Measurements from ENCODE around the gene CSMD2.

Gene CSMD2

DNA sequence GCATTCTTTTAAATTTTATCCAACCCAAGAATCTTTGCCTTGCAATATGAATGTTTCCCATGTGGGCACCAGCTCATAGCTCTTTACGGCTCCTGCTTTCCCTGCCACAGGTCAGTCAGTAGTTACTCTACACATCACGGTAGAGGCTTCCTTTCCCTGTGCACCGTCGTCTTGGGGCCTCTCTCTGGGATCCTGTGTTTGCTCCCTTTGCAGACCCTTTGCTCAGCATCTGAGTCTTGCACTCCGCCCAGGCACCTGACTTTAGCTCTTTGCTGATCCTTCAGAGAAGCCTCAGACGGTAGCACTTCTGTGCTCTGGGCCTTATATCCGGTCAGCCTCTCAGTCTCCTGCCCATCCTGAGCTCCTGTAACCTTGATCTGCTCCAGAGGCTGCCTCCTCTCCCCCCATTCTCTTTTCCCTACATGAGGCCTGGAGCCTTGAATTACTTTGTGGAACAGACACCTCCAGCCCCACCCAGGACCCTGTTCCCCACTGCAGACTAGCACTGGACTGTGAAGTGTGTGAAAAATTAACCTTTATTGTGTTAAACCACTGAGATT is 484.7 kb downstream of the CSMD2 start:
- no peak for DNase-seq (ENCODE audit: low spot score)

DNA sequence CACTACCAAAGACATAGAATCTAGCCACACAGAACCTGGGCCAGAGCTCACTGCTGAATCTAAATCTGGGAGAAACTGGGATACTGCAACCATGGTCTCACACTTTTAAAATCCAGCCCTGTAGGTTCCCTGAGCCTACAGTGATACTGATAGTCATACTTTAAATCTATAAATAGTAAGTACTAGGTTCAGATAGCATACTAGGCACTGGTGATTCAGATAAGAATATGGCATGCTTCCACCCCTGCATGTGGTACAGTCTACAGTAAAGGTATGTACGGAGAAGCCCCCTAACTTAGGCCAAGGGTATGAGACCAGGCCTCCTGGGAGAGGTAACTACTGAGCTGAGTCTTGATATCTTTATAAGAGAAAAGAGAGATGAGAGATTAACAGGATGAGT is 494.5 kb downstream of the CSMD2 start:
- no peak for DNase-seq (ENCODE audit: low spot score)

DNA sequence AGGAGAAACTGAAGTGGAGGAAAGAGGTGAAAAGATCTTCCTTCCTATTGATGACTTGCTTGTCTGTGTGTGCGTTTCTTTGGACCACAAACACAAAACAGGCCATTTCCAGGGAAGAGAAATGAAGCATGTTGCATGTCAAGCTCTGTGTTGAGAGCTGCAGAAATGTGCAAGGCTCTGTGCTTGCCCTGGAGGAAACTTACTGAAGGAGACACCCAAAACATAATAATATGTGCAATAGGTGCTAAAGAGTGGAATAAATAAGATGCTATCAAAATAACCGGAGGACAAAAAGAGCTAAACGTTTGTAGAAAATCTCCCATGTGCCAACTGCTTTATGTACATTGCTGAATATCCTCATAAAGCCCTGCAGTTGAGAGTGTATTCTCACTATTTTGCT is 496.3 kb downstream of the CSMD2 start:
- no peak for DNase-seq (ENCODE audit: low spot score)

DNA sequence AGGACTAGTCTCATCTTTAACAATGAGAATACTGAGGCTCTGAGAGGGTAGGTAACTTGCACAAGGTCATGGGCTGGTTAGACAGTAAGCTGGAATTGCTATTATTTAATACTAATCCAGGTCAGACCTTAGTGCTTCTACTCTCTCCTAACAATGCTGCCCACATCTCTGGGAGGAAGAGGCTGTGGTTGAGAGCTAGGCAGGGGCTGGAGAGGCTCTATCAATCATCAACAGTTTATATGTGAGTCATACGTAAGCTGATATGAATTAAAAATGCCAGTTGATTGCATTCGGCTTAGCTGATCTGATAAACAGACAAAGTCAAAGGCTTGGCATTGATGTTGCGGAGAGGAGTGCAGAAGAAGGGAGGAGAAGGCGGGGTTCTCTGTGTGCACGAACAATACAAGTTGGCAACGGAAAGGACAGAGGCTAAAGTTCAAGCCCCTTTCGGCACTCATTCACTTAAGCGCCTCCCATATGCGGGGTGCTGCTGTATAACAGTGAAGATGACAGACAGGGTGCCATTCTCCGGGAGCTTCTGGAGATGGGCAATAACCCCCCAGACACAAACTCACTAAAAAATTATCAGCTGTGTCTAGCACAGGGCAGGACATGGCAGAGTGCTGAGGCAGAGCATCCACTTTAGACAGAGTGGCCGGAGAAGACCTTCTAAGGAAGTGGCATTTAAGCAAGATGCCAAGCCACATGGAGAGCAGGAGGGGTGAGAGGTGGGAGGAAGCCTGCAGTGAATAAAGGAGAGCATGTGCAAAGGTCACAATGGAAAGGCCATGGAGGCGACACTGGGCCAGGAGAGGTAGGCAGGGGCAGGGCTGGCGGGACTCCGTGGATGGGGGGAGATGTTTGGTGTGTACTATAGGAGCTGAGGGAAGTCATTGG is 497.4 kb downstream of the CSMD2 start:
- no peak for DNase-seq (ENCODE audit: low spot score)

DNA sequence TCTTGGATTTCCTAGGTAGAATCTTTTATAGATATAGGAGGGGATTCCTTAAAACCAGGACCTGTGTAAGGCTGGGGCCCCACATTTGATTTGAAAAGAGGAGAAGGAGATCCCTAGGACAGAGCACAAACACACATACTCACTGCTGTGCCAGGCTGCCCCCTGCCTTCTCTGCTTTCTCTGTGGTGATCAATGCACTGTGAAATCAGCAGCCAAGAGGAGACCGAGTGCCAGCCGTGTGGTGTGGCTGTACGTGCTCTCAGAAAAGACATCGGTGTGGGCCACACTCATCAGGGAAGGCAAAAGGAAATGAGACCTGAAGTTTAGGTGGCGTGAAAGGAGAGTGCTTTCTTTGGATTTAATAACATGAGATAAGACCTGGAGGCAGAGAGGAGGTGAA is 498.4 kb downstream of the CSMD2 start:
- no peak for DNase-seq (ENCODE audit: low spot score)

DNA sequence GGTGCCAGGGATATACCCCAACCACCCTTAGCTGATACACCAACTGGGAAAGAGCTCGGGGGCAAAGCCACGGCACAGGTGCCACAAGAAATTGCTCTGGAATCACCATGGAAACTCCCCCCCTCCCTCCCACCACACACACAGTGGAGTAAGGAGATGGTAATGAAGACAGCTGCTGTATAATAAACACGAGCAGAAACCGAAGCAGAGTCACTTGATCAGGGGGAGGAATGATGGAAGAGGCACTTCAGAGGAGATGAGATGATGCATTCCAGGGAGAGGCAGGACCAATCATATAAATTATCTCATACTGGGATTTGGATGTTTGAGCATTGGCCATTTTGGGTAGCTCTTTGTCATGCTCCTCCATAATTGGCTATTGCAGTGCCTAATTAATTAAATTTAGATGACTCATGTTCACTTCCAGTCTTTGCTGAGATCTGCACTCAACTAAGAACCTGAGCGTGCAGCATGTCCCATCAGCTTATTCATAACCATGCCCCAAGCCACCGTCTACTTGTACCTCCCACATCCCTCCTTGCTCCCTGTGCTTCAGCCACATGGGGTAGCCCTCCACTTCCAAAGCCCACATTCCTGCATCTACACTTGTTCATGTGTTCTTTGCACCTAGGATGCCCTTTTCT is 503.1 kb downstream of the CSMD2 start:
- DNase-seq (ENCODE audit: low spot score) = no peak

DNA sequence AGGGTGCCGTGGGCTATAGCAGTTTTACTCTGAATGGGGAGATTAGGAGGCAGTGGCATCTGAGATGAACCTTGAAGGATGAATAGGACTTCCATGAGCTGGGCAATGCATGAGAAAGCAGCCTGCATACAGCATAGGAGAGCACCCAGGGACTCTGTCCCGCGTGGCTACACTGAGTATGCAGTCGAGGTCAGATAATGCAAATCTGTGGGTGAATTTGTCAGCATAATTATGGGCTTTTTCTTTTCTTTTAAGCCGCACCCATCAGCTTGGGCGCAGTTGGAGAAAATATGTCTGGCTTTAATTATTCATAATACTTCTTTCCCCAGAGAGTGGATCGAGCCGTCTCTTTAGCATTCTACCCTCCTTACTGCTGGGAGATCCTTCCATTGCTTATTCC is 504.1 kb downstream of the CSMD2 start:
- DNase-seq (ENCODE audit: low spot score) = no peak

DNA sequence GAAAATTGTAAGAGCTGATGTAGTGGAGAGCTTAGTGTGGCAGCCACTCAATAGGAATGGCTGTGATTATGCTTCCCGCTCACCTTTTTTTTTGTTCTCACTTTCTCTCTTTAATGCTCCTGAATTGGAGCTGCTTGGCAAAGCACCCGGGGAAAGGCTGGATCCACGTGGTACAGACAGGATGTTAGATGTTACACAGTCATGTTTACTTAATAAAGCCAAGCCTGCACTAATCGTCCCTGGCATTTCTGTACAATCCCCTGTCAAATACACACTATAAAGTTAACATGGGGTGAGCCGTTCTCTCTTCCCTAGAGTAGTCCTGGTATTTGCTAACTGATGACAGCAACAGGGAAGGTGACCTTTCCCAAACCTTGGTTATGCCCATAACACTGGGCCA is 504.8 kb downstream of the CSMD2 start:
- no peak for DNase-seq (ENCODE audit: low spot score)

DNA sequence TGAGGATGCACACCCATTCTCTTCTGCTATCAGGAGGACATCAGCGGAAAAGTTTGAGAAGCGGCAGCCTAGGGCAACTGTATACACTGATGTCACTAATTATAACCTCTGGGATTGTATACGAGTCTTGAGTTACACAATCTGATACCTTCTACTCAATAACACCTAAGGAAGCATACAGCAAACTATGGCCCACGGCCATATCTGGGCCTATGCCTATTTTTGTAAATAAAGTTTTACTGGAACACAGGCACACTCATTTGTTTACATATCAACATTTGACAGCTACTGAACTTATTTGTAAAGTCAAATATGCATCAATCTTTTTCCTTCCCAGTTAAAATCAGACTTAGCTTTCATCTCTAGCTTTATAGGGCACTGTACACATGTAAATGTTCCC is 505.4 kb downstream of the CSMD2 start:
- no peak for DNase-seq (ENCODE audit: low spot score)

DNA sequence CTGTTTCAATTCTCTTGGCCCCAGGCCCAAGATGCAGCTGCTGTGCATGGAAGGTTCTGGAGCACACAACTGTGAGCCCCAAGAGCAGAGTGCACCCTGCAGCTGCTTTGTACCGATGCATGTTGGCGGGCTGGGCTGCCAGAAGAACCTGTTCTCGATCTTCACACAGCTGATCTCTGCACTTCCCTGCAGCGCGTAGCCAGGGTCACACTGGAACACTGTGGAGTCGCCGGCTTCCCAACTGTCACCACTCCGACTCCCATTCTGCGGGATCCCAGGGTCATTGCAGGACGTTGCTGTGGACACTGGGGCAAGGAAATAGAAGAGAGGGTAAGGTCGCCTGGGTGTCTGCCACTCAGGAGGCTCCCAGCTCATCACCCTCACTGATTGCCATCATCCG is 507.2 kb downstream of the CSMD2 start:
- no peak for DNase-seq (ENCODE audit: low spot score)

DNA sequence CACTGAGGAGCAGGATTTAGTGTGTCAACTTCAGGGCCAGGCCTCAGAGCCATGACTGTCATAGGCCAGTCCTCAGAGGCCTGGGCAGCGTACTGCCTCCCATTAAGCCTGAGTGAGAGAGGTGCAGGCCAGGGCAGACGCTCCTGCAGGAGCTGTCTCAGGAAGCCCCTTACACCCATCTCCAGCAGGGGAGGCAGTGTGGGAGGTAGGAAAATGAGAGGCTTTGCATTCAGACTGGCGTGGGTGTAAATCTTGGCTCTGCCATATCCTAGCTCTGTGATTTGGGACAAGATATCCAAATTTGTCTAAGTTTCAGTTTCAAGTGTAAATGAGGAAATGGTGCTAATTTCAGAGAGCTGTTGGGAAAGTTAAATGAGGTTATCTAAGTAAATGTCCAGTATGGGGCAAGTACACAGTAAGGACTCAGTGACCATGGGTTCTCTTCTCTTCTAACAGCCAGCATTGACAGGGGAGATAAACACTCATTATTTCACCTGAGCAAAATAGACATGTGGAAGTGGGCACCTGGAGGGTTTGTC is 508.5 kb downstream of the CSMD2 start:
- DNase-seq (ENCODE audit: low spot score) = no peak

DNA sequence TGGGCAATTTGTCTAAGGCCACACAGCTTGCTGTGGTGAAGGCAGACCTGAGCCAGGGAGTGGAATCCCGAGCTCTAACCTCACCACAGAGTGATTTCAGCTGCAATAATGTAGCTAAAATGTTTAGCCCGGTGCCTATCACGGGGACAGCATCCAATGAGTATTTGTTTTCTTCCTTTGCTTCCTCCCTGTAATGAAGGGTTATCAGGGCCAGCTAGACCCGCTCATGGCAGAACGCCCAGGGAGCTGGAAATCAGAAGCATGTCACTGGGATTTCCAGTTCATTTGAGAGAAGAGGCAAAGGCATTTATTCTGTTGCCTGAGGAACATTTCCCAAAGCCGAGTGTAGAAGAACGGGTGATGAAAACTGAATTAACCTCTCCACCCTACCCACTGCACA is 509.5 kb downstream of the CSMD2 start:
- DNase-seq (ENCODE audit: low spot score) = no peak

DNA sequence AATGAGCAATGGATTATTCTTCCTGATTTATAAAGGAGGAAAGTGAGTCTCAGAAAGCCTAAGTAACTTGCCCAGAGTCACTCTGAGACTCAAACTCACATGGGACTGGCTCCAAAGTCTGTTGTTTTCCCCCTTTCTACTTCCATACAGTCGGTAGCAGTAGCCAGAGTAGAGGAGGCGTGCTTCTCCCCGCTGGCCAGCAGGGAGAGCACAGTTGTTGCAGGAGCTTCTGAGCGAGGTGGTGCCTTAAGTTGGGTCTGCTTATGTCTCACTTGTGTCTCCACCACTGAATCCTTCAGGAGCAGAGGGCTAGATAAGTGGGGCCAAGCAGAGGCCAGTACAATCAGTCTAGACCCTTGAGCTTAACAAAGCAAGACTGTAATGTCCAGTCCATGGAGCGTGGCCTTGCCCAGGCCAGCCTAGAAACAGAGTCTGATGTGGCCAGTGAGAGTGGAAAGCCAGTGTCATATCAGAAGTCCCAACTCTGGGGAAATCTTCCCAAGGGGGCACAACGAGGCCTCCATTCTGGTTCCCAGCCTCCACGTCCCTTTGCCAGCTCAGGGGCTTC is 510.7 kb downstream of the CSMD2 start:
- no peak for DNase-seq (ENCODE audit: low spot score)

DNA sequence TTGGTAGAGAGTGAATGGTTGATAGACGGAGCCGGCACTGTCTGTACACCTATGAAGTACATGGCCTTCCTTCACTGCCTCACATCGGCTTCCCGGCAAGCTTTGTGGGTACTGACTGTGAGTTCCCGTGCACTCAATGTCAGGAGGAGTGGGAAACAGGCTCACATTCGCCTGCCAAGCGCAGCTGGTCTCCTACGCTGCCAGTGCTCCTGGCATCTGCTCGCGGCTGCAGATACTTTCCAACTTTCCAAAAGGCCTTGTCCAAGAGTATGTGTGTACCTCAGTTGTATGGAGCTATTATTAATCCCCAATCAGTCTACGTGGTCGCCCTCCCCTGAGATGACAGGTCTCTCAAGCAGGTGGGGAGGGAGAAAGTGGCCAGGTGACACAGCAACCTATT is 511.8 kb downstream of the CSMD2 start:
- DNase-seq (ENCODE audit: low spot score) = no peak

DNA sequence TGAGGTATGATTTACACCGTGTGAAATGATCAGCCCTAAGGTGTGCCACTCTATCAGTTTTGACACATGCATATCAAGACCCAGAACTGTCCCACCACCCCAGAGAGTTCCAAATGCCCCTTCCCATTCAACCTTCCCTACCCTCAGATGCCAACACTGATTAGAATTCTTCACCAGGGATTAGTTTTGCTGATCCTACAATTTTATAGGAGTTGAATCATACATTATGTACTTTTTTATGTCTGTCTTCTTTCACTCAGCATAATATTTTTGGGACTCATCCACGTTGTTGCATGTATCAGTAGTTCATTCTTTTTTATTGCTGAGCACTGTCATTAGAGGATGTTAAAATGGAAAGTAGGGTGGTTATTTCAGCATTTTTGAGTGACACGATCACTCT is 514.3 kb downstream of the CSMD2 start:
- no peak for DNase-seq (ENCODE audit: low spot score)

DNA sequence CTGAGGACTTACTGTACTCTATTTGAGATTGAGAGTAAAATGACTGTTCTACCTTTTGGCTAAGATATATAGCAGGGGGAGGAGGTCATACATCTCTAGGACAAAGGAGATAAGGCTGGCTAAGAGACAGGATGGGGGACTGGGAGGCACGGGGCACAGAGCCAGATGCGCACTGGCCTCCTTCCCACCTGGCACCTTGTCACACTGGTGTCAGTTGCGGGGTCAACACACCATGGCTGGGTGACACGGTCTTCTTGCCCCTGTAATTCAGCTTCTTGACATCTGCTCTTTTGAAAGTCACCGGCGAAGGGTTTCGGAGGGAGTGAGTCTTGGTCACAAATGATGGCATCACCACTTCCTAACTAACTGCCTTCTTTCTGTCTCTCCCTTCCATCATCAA is 515.3 kb downstream of the CSMD2 start:
- no peak for DNase-seq (ENCODE audit: low spot score)

DNA sequence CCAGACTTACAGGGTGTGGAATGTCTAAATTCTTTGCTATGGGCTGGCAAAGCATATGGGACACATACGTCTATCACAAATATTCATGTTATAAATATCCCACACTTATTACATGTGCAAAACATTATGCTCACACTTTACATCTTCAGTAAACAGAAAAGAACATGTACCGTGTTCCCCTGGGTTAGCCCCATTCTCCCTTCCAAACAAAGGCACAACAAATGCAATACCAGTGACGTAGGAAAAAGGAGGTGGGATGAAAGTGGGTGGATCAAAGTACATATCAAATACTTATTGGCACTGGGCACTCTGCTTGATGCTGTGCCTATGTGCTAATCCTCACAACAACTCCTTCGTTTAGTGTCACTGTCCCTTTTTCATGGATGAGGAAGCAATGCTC is 521.8 kb downstream of the CSMD2 start:
- DNase-seq (ENCODE audit: low spot score) = no peak

DNA sequence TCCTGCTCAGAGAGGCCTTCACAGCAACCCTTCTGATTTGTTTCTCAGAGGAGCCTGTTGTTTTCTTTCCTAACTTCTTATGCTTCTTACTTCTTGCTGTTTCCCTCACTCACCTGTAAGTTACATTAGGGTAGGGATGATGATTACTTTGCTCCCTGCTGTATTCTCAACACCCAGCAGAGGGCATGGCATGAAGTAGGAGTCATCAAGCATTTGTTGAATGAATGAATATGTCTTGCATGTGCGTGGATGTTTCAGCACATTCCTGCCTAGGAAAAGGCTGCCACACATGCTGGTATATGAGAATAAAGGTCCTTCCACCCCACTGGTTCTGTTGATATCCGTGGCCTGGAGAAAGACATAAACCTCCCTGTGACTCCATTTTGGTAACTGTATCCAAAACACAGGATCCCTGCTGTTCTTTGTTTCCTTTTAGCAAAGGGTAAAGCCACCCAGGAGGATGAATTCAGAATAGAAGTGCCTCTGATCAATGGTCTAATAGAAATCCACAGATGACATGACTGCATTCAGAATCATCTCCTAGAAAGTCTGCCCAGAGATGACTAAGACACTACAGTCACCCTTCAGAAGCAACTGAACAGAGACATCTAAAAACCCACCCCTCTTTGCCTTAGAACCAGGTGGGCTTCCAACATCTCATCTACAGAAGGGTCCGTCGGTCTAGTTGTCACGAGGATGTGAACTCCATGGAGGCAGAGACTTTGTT is 523.8 kb downstream of the CSMD2 start:
- no peak for DNase-seq (ENCODE audit: low spot score)

DNA sequence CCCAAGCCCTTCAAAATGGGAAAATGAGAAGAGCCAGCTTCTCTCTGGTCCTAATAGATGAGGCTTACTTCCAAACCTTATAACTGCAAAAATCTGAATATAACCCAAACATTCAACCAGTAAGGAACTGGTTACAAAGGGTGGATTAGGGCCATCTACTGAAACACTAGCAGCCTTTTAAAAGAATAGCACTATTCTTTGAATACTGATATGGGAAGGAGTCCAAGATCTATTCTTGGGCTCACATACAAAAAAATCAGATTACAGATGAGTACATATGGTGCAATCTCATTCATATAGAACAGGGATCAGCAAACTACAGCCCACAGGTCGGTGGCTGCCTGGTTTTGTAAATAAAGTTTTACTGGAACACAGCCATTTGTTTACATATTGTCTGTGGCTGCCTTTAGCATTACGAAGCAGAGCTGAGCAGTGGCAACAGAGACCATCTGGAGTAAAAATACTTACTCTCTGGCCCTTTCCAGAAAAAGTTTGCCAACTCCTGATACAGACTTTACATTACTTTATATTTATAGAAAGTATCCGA is 524.8 kb downstream of the CSMD2 start:
- DNase-seq (ENCODE audit: low spot score) = no peak

DNA sequence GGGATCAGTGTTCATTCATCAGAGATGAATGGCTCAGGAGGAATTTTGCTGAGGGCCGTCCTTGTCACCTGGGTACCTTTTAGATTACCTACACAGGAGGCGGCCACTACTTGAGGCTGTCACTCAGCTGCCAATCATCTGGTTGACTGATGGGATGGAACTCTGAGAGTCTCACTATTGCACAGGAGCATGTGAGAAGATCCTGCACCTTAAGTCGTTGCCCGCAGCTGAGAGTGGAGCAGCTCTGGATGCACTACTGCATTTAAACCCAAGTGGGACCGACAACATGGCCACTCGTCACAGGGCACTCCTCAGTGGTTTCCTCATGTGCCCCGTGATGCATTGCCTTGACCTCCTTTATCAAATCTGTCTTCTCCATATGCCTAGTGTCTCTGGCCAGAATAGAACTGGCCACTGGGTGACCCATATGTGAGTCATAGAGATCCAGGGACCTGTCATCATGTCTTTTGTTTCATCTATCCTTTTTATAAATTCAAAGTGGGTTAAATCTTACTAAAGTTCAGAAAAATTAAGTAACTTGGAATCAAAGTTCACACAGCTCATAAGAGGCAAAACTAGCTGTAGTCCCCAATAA is 527.1 kb downstream of the CSMD2 start:
- no peak for DNase-seq (ENCODE audit: low spot score)

DNA sequence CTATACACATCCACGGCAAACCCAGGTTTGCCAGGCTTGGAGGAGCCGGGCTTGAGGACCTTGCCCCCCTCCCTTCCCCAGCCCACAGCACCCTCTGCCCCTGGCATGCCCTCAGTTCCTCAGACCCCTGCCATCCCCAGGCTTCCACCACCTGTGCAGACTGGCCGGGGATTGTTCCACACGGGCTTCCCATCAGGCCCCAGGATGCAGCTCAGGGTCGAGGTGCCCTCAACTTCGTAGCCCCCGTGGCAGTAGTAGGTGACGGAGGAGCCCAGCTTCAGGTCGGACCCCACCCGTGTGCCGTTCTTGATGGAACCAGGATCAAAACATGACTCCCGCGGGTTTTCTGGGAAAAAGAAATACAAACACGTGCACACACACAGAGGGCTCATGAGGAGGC is 528.8 kb downstream of the CSMD2 start:
- DNase-seq (ENCODE audit: low spot score) = no peak

Data from CD4-positive, alpha-beta T cell treated with Interleukin-2 at 100 ng/mL for 4 hours (primary cell).